Panc1 (cell line): Measurements from ENCODE around the gene NDOR1.

Experiments used
- POLR2AphosphoS5 ChIP-seq: IDR thresholded peaks from 2 replicates; pipeline ENCODE4 v1.6.1; 2012; ENCODE audit warnings: mild to moderate bottlenecking, low read depth, low read length, moderate library complexity
- SIN3A ChIP-seq: IDR thresholded peaks from 2 replicates; pipeline ENCODE4 v1.6.1; 2012; ENCODE audit warnings: low read depth, mild to moderate bottlenecking, low read length, moderate library complexity, borderline replicate concordance; ENCODE audit not compliant: insufficient read depth
- TCF7L2 ChIP-seq: IDR thresholded peaks from 2 replicates; pipeline ENCODE4 v1.6.1; 2011; ENCODE audit warnings: mild to moderate bottlenecking, low read depth, low read length, inconsistent platforms
- TF ChIP-seq, protein P1 (sequence below): fragments of 450-650 bp; IDR thresholded peaks from 2 replicates; pipeline ENCODE4 v1.5.1; 2017; ENCODE audit warnings: mild to moderate bottlenecking
- TF ChIP-seq, protein P2 (sequence below), 2 experiments: IDR thresholded peaks; 2 replicates each; pipeline ENCODE4 v1.6.1; 2011 to 2012; ENCODE audit warnings: low read depth in 2 of 2, control low read depth in 1 of 2, low read length in 1 of 2, mild to moderate bottlenecking in 1 of 2, moderate library complexity in 1 of 2; ENCODE audit not compliant: insufficient read depth in 1 of 2

DNA sequence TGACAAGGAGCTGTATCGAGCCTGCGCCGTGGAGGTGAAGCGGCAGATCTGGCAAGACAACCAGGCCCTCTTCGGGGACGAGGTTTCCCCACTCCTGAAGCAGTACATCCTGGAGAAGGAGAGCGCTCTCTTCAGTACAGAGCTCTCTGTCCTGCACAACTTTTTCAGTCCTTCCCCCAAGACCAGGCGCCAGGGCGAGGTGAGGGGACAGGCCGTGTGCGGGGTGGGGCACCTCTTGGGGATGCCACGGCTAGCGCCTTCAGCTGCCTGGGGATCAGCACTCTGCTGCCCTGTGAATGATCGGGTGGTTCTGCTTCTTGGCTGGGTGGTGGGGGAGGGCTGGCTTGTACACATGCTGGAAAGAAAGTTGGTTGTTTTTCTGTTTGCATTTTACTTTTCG, 51.4 kb downstream of the NDOR1 start:
- TF ChIP-seq SIN3A (no peak), POLR2AphosphoS5 (no peak), TCF7L2 (no peak)
- TF ChIP-seq, protein P1, sequence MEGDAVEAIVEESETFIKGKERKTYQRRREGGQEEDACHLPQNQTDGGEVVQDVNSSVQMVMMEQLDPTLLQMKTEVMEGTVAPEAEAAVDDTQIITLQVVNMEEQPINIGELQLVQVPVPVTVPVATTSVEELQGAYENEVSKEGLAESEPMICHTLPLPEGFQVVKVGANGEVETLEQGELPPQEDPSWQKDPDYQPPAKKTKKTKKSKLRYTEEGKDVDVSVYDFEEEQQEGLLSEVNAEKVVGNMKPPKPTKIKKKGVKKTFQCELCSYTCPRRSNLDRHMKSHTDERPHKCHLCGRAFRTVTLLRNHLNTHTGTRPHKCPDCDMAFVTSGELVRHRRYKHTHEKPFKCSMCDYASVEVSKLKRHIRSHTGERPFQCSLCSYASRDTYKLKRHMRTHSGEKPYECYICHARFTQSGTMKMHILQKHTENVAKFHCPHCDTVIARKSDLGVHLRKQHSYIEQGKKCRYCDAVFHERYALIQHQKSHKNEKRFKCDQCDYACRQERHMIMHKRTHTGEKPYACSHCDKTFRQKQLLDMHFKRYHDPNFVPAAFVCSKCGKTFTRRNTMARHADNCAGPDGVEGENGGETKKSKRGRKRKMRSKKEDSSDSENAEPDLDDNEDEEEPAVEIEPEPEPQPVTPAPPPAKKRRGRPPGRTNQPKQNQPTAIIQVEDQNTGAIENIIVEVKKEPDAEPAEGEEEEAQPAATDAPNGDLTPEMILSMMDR = no peak
- TF ChIP-seq, protein P2, sequence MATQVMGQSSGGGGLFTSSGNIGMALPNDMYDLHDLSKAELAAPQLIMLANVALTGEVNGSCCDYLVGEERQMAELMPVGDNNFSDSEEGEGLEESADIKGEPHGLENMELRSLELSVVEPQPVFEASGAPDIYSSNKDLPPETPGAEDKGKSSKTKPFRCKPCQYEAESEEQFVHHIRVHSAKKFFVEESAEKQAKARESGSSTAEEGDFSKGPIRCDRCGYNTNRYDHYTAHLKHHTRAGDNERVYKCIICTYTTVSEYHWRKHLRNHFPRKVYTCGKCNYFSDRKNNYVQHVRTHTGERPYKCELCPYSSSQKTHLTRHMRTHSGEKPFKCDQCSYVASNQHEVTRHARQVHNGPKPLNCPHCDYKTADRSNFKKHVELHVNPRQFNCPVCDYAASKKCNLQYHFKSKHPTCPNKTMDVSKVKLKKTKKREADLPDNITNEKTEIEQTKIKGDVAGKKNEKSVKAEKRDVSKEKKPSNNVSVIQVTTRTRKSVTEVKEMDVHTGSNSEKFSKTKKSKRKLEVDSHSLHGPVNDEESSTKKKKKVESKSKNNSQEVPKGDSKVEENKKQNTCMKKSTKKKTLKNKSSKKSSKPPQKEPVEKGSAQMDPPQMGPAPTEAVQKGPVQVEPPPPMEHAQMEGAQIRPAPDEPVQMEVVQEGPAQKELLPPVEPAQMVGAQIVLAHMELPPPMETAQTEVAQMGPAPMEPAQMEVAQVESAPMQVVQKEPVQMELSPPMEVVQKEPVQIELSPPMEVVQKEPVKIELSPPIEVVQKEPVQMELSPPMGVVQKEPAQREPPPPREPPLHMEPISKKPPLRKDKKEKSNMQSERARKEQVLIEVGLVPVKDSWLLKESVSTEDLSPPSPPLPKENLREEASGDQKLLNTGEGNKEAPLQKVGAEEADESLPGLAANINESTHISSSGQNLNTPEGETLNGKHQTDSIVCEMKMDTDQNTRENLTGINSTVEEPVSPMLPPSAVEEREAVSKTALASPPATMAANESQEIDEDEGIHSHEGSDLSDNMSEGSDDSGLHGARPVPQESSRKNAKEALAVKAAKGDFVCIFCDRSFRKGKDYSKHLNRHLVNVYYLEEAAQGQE (IDR thresholded peaks at IDR 0.05; ENCODE audit: insufficient read depth in 1 of 2, low read depth in 2 of 2, low read length in 1 of 2) = no peak
